Activated effector memory CD4-positive, alpha-beta T cell treated with Interleukin-2 at 50 U/mL for 16 hours (primary cell): ENCODE measurements around the gene MRNIP.
A peak's percentile ranks its signal among the peaks of the same experiment; 100 is the strongest.

Experiments
- DNase-seq: peaks from one replicate; pipeline ENCODE4 v3.0.0-alpha.2; 2020

Gene MRNIP

DNA sequence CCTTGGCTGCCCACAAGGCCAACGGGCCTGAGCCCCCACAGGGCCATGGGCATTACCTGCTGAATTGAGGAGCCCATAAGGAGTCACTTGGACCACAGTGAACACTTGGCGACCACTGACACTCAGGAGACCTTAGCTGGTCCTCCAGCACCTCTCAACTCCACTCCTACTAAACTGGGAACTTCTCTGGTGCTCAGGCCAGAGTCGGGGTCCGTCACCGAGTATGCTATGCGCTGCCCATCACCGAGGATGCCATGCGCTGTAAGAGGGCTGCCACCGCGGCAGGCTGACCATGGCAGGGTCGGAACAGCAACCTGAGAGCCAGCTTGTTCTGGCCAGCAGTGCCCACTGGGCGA lies 38.5 kb downstream of the MRNIP start:
- no peak for DNase-seq

GRCh38 chr5:179819296-179820126 lies 39.1 kb downstream of the MRNIP start:
- DNase-seq, result peak; percentile 28

- DNase-seq, result peak; percentile 83
Measured at GRCh38 chr5:179818746-179819295, 39.8 kb downstream of the MRNIP start.

DNA sequence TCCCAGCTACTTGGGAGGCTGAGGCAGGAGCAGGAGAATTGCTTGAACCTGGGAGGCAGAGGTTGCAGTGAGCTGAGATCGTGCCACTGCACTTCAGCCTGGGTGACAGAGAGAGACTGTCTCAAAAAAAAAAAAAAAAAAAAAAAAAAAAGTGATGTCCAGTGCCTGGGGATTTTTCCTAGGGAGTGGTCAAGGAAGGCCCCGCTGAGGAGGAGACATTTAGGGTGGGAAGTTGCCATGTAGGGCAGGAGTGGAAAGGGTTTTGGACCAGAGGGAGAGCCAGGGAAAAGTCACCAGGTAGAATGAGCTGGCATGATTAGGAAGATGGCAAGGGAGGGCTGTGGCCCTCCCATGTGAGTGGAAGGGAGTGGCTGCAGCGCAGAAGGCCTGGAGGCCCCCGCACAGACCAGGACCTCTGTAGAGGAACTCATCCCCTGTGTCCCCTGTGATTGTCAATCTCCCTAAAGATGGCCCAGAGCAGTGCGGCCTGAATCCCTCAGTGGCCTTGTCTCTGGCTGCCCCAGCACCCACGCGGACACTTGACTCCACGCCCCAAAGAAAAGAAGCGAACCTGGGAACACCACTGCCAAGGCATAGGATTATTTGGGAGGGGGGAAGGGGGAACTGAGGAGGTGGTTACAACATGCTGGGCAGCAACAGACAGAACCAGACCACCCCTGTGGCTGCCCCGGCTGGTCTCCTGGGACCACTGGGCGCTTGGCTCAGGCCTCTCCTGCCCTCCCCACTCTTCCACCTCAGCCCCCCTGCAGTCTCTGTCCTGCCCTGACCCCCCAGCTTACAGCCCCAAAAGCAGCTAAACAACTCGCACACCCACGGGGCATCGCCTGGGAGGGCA lies 40.5 kb downstream of the MRNIP start:
- no peak for DNase-seq

DNA sequence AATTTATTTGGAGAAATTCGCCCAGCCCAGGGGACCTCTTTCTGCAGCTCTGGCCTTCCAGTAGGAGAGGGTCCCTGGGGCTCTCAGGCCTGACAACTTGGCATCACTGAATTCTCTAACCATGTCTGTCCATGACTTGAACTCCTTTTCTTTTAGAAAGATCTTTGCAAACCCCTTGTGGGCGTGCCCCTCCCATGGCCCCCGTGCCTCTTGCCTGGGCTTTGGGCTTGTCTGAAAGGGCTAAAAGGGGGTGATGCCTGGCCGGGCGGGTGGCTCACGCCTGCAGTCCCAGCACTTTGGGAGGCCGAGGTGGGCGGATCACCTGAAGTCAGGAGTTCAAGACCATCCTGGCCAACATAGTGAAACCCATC lies 41.2 kb downstream of the MRNIP start:
- no peak for DNase-seq

GRCh38 chr5:179816796-179817469 lies 41.7 kb downstream of the MRNIP start:
- DNase-seq, result no peak

GRCh38 chr5:179816401-179816795 lies 42.2 kb downstream of the MRNIP start:
- DNase-seq, result no peak

GRCh38 chr5:179815491-179816249 lies 42.9 kb downstream of the MRNIP start:
- DNase-seq, result no peak

- no peak for DNase-seq
Measured at GRCh38 chr5:179814090-179814489, 44.5 kb downstream of the MRNIP start.

DNA sequence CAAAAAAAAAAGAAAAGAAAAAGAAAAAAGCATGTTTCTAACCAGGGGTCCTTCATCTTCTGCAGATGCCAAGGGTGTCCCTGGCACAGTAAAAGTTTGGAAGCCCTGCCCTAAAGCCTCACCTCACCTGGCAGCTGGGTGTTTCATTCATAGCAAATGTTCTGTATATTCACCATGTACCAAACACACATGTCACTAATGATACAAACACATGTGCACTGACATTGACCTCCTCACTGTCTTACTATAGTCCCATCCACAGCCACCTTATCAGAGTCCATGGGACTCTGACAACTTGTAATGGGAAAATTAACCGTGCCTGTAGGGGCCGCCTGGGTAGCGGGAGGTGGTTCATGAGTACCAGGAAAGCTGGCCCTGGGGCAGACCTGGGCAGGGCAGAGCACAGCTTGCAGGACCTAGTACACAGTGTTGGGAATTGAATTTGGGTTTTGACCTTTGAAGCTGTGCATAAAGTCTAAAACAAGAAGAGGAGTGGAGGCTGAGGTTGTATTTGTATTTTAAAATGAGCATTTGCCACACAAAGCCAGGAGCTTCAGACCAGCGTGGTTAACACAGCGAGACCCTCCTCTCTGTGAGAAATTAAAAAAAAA lies 45.5 kb downstream of the MRNIP start:
- DNase-seq, result no peak

DNA sequence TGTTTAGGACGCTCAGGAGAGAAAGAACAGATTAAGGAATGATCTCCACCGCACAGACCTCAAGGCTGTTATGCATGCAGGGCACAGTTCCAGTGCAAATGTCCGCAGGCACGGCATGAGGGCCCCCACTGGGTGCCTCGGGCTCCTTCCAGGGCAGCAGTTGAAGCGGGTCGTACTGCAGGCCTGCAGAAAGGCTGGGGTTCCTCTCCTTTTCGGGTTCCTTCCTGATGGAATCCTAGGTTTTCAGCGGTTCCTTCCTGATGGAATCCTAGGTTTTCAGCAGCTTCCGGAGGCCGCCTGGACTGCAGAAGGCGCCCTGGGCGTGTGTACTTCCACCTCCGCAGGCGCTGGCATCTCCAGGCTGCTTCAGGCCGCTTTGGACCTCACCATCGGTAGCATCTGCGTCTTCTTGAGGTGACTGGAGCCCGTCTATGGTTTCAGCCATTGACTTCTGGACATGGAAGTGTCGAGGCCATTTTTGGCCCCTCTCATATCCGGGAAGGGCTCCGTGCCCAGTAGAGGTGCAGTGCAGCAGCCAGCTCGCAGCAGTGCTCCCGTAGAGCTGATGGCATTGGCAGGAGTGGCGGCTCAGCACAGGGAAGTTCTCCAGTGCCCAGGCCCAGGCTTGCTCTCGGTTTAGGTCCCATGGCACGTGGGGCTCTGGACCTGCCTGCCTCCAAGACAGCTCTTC lies 46.3 kb downstream of the MRNIP start:
- DNase-seq, result no peak

- DNase-seq, result peak; percentile 55
Measured at GRCh38 chr5:179806250-179807048, 52.2 kb downstream of the MRNIP start, which contains the start of gene MGAT4B. Gene MGAT4B (minus strand): TSS chr5:179806866. CDS start chr5:179806583, 283 bp downstream.

GRCh38 chr5:179805529-179806249 lies 52.9 kb downstream of the MRNIP start:
- DNase-seq, result no peak

DNA sequence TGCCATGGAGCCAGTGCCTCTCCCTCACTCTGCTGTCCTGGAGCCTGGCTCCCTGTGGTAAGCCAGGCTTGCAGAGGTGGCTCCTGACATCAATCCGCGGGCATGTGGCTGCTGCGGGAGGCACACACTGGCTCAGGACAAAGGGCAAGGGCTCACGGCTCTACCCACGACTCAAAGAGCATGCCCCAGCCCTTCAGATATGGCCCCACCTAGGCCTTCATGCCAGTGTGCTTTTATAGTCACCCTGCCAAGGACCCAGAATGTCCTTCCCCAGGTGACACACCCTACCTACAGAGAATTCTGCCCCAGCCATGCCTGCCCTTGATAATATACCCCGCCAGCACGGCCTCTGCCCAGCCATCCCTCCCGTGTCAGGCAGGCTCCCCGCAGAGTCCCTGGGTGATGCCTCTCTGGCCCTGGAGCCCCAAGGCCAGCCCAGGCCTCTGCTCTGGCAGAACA lies 53.5 kb downstream of the MRNIP start:
- DNase-seq, result no peak

- no peak for DNase-seq
Measured at GRCh38 chr5:179804555-179804947, 54.1 kb downstream of the MRNIP start.

DNA sequence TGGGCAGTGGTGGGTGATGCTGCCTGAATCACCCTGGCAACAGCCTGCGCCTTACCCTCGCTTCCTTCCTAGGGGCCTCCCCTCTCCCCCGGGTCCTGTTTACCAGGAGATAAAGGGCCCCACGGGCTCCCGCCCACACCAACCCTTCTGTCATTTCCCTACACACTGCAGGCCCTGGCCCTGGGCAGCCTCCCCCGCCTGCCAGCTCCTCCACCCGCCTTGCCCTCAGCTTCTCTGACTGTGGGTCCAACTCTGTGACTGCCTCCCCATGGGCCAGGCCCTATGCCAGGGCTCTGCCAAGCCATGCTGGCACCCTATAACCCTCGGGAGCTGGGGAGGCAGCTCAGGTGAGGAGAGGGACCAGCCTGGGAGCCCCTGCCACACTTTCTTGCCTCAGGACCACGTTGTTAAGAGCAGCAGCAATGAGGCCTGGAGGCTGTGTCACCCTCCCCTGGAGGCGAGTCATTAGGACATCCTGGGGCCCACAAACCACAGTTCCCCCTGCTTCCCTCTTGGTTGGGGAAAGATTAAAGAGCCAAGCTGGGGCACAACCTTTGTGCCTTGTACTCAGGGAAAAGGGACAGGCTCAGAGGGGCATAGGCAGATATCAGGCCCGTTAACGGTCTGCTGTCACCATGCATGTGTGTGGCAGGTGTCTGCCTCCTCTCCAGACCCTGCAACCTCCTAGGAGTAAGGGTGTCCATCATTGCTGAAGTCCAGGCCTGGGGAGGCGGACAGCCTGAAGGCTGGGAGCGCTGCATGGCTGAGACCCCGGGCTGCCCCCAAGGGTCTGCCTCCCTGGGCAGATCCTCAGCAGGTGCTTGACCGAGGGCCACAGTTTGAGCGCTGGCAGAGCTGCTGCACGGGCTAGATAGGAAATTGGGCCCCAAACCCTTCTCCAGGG lies 54.7 kb downstream of the MRNIP start:
- no peak for DNase-seq

DNA sequence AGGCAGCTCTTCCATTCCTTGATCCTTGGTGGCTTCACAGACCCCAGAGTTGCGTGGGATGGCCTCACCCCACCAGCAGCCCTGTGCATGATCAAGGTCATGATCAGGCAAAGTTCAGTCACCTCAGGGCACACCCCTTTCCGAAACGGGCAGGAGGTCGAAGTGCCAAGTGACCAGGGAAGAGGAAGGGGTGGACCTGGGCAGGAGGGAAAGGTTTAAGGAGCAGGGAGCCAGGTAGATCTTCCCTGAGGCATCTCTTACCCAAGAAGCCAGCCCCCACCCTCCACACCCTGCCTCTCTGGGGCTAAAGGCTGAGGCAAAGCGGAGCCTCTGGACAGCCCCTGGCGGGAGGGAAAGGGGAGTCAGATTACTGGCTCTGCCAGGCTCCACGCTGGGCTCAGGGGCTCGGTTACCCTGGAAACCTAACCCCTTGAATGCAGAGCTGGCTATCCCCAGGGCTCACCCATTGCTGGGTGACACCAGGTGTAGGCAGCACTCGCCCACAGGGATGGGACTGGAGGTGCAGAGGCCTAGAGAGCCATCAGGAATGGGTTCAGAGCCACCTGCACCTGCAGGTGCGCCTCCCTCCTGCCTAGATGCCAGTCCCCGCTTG lies 55.6 kb downstream of the MRNIP start:
- no peak for DNase-seq
